HT-29 (cell line): Measurements from ENCODE around the gene RCAN3. TPM values are rescaled to one million over a fixed set of nuclear protein-coding genes. Genes with fewer than 3 reads are reported as not detected.
A peak's percentile ranks its signal among the peaks of the same experiment; 100 is the strongest.
"Not testable (repeated sequence)": the region's sequence is repeated elsewhere in the genome, so short reads cannot be mapped to it uniquely, and the experiment has no call there.

Experiments used
- DNase-seq: peaks from one replicate; pipeline ENCODE4 v3.0.0-alpha.2; 2015; ENCODE audit warnings: low spot score
- total RNA-seq: library from RNA; depleted of rRNA; stranded (reverse); fragments of >200 nt; shearing (Covaris generic); gene quantifications from 2 replicates; pipeline ENCODE4 v1.2.3, GENCODE V29; 2014

RCAN3 gene
- total RNA-seq, 1 experiment from 2014 or later = 13.2 TPM

DNA sequence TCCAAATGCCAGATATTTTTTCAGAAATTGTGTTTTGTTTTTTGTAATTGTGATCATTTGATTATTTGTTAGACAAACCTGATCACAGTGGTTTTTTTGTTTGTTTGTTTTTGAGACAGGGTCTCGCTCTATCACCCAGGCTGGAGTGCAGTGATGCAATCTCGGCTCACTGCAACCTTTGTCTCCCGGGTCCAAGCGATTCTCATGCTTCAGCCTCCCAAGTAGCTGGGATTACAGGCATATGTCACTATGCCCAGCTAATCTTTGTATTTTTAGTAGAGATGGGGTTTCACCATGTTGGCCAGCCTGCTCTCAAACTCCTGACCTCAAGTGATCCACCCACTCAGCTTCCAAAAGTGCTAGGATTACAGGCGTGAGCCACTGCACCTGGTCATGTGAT lies 46.6 kb downstream of the RCAN3 start:
- not testable (repeated sequence) for DNase-seq

DNA sequence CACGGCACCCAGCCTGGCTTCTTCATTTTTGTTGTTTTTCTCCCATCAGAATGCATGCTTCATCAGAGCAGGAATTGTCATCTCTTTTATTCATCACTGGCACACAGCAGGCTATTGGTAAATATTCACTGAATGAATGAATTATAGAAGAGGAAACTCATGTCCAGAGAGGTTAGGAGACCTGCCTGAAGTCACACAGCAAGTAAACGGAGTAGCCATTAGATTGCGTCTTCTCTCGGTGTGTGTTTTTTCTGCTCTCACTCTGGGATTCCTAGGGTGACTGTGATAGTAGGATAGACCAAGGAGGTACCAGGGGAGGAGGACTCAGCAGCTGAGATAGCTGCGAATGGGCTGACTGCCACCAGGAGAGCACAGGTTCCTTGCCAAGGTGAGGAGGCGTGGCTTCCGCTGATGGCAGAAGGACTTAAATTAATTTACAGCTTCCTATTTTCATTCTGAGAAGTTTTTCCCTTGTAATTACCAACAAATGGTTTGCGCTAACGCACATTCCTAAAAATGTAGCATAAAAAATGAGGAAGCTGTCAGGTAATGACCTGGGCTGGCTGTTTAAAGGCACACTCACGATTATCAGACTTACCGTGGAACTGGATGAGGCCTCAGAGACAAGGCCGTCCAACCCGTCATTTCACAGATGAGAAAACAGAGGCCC lies 48.8 kb downstream of the RCAN3 start:
- DNase-seq = peak; percentile 48

DNA sequence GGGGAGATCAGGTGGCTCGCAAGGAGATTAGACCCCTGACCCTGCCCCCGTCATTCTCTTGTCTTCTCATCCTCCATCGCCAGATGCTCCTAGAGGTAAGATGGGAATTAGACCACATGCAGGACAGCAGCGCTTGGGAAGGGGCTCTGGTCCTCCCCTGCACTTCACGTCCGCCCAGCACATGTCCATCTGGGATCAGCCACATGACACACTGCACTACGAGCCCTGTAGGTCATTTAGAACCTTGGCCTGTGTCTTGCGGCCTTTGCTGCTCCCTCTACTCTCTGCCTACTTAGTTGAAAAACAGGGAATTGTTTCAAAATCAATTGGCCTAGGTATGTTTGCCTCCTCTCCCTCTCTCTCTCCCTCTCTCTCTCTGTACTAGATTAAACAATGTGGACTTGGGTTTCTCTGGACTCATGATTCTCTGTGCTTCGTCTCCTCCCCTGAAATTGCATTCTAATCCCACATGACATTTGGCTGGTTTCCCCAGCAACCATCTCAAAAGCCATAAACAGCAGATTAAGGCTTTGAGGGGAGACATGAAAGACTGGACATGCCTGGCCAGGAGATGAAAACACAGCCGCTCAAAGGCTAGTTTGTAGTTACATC lies 49.4 kb downstream of the RCAN3 start:
- peak; percentile 58 for DNase-seq

DNA sequence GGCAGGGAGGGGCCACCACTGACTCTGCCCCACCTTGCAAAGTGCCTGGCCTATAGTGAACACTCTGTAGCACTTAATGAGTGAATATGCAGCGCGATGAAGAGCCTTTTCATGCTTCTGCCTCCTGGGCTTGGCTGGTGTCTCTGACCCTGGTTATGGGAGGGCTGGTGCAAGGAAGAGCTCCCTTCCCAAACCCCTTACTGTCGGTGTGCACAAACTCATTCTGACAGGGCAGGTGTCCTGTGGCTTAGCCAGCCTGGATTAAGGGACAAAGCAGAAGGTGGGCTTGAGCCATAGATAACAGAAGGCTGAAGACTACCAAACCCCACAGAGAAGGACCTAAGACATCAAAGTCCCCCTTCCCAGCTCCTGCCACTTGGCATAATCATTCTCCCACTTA lies 51.3 kb downstream of the RCAN3 start:
- DNase-seq = no peak

DNA sequence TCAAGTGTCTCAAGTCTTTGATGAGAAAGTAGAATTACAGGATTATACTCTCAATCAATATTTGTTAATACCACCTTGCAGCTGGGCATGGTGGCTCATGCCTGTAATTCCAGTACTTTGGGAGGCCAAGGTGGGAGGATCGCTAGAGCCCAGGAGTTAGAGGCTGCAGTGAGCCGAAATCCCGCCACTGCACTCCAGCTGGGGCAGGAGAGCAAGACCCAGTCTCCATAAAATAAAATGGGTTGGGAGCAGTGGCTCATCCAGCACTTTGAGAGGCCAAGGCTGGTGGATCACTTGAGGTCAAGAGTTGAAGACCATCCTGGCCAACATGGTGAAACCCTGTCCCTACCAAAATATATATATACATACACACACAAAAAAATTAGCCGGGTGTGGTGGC lies 52.1 kb downstream of the RCAN3 start:
- no peak for DNase-seq

DNA sequence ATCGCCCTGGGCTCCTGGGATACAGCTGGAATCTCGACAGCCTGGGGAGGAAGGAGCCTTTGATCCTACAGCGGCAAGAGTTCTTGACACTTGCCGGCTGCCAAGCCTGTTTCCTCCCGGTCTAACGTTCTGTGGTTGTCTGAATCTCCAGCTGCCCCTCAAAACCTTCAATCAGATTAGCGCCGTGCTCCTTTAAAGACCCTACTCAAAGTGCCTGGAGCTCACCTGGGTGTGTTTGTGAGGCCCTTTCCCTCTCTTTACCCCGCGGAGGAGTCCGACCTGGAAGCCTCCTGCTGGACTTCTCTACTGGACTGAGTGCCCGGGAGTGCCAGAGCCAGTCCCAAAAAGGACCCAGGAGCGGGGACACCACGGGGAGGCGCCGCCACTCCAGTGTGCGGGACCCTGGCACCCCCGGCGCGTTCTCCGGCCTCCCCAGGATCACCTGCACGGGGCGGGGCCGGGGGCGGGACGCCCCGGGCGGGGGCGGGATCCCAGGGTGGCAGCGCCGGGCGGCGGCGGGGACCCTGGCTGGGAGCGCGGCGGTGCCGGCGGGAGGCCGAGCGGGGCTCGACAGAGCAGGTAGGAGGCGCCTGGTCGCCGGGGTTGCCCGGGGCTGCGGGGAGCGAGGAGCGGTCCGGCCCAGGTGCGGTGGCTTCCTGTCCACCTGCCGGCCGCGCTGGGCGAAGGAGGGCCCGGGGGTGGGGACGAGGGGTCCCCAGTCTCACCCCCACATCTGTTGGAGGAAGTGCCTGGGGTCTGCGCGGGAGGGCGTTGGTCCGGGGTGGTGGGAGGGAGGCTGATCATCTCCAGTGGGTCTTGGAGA lies 53.2 kb downstream of the RCAN3 start, which contains the start of gene NCMAP:
NCMAP (plus strand) TSS at position 497 of the 823 bp plus-strand sequence. CDS start 39,344 bp downstream, outside the sequence.
- peak; percentile 61 for DNase-seq

DNA sequence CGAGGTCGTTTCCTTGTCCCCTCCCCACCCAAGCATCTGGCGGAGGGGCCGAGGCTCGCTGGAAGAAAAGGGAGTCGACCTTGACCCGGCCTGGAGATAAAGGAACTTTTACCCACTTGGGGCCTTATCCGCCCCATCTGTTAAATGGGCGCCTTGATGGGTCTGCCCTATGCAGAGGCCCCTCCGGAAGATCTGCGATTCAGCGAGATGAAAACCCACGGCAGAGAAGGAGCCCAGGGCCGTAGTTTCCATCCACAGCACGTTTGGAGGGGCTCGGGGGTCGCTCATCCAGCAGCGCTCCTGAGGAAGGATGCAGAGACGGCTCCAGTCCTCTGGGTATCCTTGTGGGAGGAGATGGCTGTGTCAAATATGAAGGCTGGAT lies 53.8 kb downstream of the RCAN3 start:
- no peak for DNase-seq

DNA sequence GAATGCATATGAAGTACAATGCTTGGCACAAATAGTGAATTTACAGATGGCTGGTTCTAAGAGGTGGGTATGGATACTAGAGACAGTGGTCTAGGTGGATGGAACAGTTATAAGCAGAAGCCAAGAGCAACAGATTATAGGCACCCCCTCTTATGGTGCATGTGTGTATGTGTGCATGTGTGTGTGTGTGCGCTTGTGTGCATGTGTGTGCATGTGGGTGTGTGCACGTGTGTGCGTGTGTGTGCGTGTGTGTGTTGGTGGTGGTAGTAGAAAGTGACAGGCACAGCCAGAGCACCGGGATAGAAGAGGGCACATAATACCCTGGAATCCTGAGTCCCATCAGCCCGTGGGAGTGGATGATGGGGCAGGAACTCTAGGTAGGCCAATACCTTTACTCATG lies 54.6 kb downstream of the RCAN3 start:
- no peak for DNase-seq

DNA sequence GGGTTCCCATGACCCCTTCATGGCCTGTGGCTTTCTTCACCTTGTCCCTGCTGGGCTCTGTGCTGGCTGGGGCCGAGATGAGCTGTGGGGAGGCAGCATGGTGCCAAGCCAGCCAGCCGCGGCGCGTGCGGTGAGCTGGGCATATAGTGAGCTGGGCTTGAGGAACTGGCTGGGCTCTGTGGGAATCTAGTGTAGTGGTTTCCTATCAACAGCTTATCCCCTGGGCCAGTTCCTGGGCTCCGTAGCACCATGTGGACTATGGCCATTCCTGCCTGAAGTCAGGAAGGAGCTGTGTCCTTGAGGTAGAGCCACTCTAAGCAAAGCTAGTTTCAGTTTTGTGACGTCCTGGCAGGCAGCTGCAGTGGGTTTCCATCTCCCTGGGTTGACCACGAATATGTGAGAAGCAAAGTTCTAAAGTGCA lies 55.1 kb downstream of the RCAN3 start:
- DNase-seq = no peak

DNA sequence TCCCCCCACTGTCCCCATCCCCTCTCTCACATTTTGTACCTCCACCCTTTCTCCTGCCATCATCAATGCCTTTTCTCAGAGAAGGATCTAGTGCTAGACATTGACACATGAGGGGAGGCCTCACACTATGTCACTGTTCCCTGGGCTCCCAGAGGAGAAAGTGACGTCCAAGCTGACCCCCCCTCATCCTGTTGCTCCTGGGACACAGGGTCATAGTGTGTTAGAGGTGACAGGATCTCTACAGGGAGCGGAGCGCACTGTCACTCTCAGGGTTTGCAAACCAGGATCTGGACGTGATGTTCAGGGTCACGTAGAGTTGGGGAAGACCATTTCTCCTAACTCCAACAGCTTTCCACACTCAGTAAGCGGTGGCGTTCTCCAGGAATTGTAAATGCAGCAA lies 55.8 kb downstream of the RCAN3 start:
- DNase-seq = no peak

DNA sequence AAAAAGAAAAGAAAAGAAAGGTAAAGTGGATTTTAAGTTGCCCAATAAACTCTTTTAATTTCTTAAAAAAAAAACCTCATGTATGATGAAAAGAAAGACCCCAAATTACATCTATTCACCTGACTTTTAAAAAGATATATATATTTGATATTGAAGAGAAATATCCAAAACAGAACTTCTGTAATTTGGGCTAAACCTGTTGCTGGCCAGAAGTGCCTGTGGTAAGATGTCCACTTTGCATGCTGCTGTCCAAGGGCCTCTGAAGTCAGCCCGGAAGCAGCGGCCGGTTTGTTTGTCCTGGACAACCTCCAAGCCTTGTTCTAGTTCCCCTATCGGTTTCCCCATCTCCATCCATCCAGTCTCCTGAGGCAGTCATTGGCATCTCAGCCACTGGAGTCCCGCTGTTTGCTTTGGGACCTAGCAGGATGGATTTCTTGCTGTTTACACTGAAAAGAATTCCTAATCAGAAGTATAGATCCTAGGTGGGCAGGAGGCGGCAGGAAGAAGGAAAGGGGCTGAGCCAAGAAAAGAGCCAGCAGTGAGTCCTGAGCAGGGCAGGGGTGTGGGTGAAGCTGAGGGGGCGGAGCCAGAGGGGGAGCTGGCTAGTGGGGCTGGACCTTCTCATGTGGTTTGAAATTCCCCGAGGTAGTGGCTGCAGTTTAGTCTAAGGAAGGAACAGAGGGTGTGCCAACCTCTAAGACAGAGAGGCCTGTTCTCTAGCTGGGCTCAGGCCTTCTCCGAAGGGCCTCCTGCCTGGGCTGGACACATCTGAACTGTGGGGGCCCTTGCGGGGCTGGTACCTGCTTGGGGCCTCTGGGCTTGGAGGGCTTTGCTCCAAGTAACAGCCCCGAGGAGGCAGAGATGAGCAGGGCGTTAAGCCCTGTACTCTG lies 56.5 kb downstream of the RCAN3 start:
- DNase-seq = peak; percentile 95

DNA sequence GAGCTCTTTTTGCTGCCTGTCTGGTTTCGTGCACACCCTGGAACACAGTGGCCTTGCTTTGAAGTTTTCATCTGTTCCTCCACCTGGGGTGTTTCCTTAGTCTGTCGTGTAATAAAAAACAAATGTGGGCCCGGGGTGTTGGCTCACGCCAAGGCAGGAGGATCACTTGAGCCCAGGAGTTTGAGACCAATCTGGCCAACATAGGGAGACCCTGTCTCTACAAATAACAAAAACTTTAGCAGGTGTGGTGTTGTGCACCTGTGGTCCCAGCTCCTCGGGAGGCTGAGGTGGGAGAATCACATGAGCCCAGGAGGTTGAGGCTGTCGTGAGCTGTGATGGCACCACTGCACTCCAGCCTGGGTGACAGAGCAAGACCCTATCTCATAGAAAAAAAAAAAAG lies 57.7 kb downstream of the RCAN3 start:
- no peak for DNase-seq

DNA sequence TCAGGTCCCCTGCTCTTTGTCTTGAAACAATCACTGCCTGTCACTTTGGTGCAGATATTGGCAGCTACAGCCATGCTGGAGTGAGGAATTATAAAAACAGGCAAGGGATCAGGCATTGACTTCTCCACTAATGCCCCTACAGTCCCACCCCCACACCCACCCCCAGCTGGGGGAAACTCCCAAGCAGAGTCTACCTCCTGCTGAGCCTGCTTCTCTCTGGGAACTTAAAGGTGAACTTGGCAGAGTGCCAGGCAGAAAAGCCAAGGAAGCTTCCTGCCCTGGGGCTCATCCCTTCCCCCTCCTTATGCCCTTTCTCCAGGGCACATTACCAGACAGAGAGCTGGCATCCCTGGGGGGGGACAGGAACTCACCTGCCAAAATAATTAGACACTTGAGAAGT lies 60.0 kb downstream of the RCAN3 start:
- peak; percentile 50 for DNase-seq

DNA sequence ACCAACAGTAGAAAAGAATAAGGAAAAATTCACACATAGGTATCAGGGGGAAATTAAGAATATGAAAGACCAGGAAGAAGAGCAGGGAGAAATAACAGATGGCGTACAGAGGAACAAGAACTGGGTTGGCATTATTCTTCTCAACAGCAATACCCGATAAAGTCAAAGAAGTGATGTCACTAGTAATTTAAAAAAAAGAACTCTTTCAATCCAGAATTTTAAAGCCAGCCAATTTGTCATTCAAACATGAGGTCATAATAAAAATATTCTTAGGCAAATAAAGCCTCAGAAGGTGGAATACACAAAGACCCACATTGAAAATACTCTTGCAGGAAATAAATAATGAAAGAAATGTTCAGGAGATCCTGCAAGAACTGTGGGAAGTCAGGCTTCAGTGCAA lies 62.1 kb downstream of the RCAN3 start:
- no peak for DNase-seq

DNA sequence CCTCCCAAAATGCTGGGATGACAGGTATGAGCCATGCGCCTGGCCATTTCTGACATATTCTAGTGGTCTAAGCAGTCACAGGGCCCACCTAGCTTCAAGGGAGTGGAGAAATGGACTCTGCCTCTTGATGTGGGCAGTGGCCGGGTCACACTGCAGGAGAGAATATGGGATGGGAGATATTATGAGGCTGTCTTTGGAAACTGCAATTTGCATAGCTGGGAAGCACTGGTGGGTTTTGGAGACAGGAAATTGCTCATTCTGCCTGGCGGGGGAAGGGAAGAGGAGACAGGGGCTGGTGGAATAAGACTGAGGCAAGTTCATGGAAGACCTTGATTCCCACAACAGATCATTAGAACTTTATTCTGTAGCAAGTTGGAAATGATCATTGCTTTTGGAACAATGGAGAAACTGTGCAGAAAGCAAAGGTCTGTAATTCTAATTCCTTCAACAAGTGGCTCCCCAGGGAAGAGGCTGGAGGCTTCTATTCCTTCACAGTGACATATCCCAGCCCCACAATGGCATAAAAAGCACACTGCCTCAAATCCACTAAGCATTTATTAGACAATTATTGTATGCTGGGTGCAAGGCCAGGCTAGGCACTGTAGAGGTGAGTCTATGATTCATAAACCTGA lies 63.7 kb downstream of the RCAN3 start:
- DNase-seq = no peak

DNA sequence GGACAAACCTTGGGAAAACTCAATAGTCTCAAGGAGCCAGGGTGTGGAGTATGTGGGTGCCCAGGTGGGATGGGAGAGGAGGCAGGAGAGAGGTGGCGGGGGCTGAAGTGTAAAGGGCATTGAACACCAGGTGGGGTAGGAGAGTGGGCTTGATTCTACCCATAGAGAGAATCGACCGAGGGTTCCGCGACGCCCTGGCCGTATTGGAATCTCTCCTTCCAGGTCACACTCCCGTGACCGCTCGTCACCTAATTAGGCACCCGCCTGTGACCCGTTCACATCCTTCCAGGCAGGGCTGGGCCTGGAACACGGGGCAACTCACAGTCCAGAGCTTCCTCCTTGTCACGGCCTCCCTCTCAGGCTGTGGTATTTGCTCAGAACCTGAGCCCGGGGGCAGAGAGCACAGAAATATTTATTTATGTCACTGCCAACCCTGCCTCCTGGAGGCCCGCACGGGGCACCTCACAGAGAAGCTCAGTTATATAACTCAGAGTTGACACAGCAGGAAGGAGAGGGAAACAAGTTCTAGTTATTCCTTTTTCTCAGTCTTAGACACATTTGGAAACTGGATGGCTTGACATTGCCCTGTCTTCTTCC lies 65.3 kb downstream of the RCAN3 start:
- DNase-seq = peak; percentile 57

DNA sequence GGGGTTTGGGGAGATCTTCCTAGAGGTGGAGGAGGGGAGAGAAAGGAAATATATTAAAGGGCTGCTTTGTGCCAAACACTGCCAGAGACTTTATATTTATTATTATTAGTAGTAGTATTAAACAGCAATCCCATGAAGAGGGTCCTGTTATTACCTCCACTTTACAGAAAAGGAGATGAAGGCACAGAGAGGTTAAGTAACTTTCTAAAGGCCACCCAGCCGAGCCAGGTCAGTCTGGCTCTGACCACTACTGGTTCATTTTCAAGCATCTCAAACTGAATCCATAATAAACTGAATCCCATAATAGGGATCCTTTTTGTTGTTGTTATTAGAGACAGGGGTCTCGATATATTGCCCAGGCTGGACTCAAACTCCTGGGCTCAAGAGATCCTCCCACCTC lies 65.8 kb downstream of the RCAN3 start:
- no peak for DNase-seq

DNA sequence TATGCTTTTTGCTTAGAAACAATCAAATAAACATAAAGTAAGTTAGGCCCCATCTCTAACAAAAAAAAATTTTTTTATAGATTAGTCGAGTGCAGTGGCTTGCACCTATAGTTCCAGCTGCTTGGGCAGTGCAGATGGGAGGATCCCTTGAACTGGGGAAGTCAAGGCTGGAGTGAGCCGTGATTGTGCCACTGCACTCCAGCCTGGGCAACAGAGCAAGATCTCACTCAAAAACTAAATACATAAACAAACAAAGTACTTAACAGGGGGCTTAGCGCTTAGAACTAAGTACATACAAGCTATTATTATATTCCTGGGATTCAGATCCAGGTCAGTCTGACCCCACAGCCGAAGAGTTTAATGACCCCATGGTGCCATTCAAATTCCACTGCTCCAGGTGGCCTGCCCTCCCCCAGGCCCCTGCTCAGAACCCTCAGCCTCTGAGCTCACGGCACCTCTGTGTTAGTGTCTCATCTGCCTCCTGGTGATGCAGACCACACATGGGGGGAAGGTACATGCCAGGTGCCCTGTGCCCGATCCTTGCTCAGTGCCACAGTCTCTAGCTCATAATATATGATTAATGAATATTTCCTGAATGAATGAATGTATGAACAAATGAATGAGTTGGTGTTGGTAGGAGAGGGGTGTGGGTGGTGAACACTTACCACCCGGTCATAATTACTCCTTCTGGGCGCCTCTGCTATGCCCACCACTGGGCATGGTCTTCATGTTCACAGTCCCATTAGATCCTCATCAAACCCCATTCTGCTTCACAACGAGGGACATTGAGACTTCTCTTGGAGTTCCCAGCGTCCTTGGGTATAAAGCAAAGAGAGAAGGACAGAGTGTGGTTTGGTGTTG lies 67.9 kb downstream of the RCAN3 start:
- no peak for DNase-seq

DNA sequence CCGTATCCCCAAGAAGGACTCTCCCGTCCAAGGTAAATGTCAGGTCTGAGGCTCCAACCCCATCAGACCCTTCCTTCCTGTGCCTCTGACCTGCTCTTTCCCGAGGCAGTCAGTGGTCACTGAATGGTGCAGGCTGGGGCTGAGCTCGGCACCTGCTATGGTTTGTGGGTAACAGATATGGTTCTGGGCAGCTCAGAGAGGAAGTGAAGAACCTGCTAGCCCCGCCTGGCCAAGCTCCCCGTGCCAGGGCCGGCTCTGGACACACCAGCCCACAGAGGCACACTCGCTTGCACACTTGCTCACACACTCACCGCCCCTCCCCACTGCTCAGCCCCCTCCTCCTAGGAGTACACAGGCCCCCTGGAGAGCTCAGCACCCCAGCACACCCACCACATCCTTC lies 69.7 kb downstream of the RCAN3 start:
- DNase-seq = no peak
